Breast epithelium (tissue), 4 donors: Measurements from ENCODE around the gene RHOB. TPM values are rescaled to one million over a fixed set of nuclear protein-coding genes. Genes with fewer than 3 reads are reported as not detected.

Experiments
- DNase-seq, 2 donors: peaks; one replicate each; pipeline ENCODE4 v3.0.0-alpha.2; 2019; ENCODE audit warnings: low spot score in 2 of 2
- H3K27ac ChIP-seq, 2 donors: fragments of 200-600 bp; sonication (generic) in 1 of 2; one replicate each; pipeline ENCODE4 v1.5.1; 2016 to 2019; ENCODE audit warnings: mild to moderate bottlenecking in 1 of 2
- H3K27me3 ChIP-seq, 2 donors: fragments of 200-600 bp; sonication (generic) in 1 of 2; one replicate each; pipeline versions ENCODE4 v1.5.1 to v1.6.0; 2017 to 2019; ENCODE audit warnings: control low read depth in 1 of 2, mild to moderate bottlenecking in 1 of 2
- H3K36me3 ChIP-seq: fragments of 200-600 bp; one replicate; pipeline ENCODE4 v1.5.1; 2019
- H3K4me1 ChIP-seq, 2 donors: fragments of 200-600 bp; sonication (generic); one replicate each; pipeline ENCODE4 v1.5.1; 2016 to 2019; ENCODE audit warnings: control low read depth in 1 of 2
- H3K4me3 ChIP-seq, 3 donors: fragments of 200-600 bp; sonication (generic); 1 replicate in 2 of 3; 2 replicates in 1 of 3; pipeline ENCODE4 v1.5.1; 2016 to 2019; ENCODE audit warnings: mild to moderate bottlenecking in 3 of 3, moderate library complexity in 2 of 3
- H3K9me3 ChIP-seq, 2 donors: fragments of 200-600 bp; sonication (generic) in 1 of 2; one replicate each; pipeline ENCODE4 v1.5.1; 2016 to 2019; ENCODE audit warnings: control low read depth in 1 of 2
- CTCF ChIP-seq, 3 donors: fragments of 450-650 bp; IDR thresholded peaks; one replicate each; pipeline ENCODE4 v1.5.1; 2016 to 2017; ENCODE audit warnings: antibody characterized with exemption in 3 of 3, mild to moderate bottlenecking in 3 of 3, moderate library complexity in 3 of 3
- POLR2A ChIP-seq: fragments of 450-650 bp; IDR thresholded peaks from one replicate; pipeline ENCODE4 v1.6.1; 2016; ENCODE audit warnings: antibody characterized with exemption, mild to moderate bottlenecking, moderate library complexity
- POLR2AphosphoS5 ChIP-seq, 3 donors: sonication (generic); formaldehyde crosslinking; IDR thresholded peaks; one replicate each; pipeline ENCODE4 v1.6.1; 2017; ENCODE audit warnings: antibody characterized with exemption in 3 of 3
- intact Hi-C: fragments of 100-400 bp; cut with DNase I; formaldehyde crosslinking; loops from one replicate; pipeline ENCODE4 v1.15.1; 2023; ENCODE audit warnings: low total_unique reads
- total RNA-seq, 3 donors: library from RNA; depleted of rRNA; stranded (reverse); fragments of >200 nt; gene quantifications; one replicate each; pipeline ENCODE4 v1.1.0, GENCODE V29; 2016

Gene RHOB
- total RNA-seq, 3 donors from 2014 or later, result 643 to 1,178 (median 772) TPM

GRCh38 chr2:20430035-20430434 lies 16.8 kb upstream of the RHOB start:
- TF ChIP-seq CTCF (IDR thresholded peaks at IDR 0.05), result no peak
- TF ChIP-seq POLR2A, result no peak
- TF ChIP-seq POLR2AphosphoS5 (IDR thresholded peaks at IDR 0.05), result no peak
- no peaks in the 10 kb centered on the region for H3K27me3 ChIP-seq
- H3K4me1 ChIP-seq, result no peaks in the 10 kb centered on the region
- H3K4me3 ChIP-seq, result no peak overlapping the region
- DNase-seq, result no peak
- no peaks in the 10 kb centered on the region for H3K9me3 ChIP-seq
- H3K27ac ChIP-seq, result no peak overlapping the region
- H3K36me3 ChIP-seq, result no peaks in the 10 kb centered on the region
- intact Hi-C loops, result no loop called here

GRCh38 chr2:20430461-20431300 lies 16.2 kb upstream of the RHOB start:
- Histone ChIP-seq H3K9me3 (no peaks in the 10 kb centered on the region), H3K36me3 (no peaks in the 10 kb centered on the region), H3K27ac (no peak overlapping the region), H3K27me3 (no peaks in the 10 kb centered on the region), H3K4me3 (no peak overlapping the region), H3K4me1 (no peaks in the 10 kb centered on the region)
- TF ChIP-seq POLR2AphosphoS5 (IDR thresholded peaks at IDR 0.05) (no peak), CTCF (IDR thresholded peaks at IDR 0.05) (no peak)
- DNase-seq, result no peak
- intact Hi-C loops, result no loop called here

- H3K9me3 ChIP-seq, result no peaks in the 10 kb centered on the region
- H3K4me3 ChIP-seq, result no peak overlapping the region
- DNase-seq, result no peak
- intact Hi-C loops, result no loop called here
- H3K4me1 ChIP-seq, result no peaks in the 10 kb centered on the region
- no peak for TF ChIP-seq POLR2A
- TF ChIP-seq CTCF (IDR thresholded peaks at IDR 0.05), result no peak
- H3K36me3 ChIP-seq, result no peaks in the 10 kb centered on the region
- H3K27me3 ChIP-seq, result no peaks in the 10 kb centered on the region
- no peak overlapping the region for H3K27ac ChIP-seq
Observed at GRCh38 chr2:20431301-20431698, 15.6 kb upstream of the RHOB start.

GRCh38 chr2:20431772-20432171 lies 15.1 kb upstream of the RHOB start:
- no peak overlapping the region for H3K4me3 ChIP-seq

More at GRCh38 chr2:20431772-20432171, 15.1 kb upstream of the RHOB start:
- H3K27me3 ChIP-seq, result no peaks in the 10 kb centered on the region
- no peaks in the 10 kb centered on the region for H3K9me3 ChIP-seq
- no peak overlapping the region for H3K27ac ChIP-seq
- no peaks in the 10 kb centered on the region for H3K4me1 ChIP-seq
- no peak for TF ChIP-seq POLR2A
- no peak for TF ChIP-seq CTCF (IDR thresholded peaks at IDR 0.05)
- no peak for TF ChIP-seq POLR2AphosphoS5 (IDR thresholded peaks at IDR 0.05)
- no peak for DNase-seq
- no peaks in the 10 kb centered on the region for H3K36me3 ChIP-seq
- intact Hi-C loops, result no loop called here
